Epithelial cell of esophagus (primary cell): Measurements from ENCODE around the gene HACE1.
A peak's percentile ranks its signal among the peaks of the same experiment; 100 is the strongest.

Experiments
- DNase-seq: peaks from one replicate; pipeline ENCODE4 v3.0.0; 2010; ENCODE audit warnings: low read depth
- H3K4me3 ChIP-seq: 2 replicates; pipeline ENCODE4 v1.5.1; 2011; ENCODE audit warnings: mild to moderate bottlenecking, low read length, control low read depth
- CTCF ChIP-seq: IDR thresholded peaks from 2 replicates; pipeline ENCODE4 v1.5.1; 2011; ENCODE audit warnings: low read depth, mild to moderate bottlenecking, low read length, control low read depth, inconsistent platforms; ENCODE audit not compliant: insufficient read depth; ENCODE audit errors: missing control alignments

The HACE1 gene

GRCh38 chr6:104688283-104688969, 171.3 kb downstream of the HACE1 start:
- no peak overlapping the region for H3K4me3 ChIP-seq
- no peak for DNase-seq
- TF ChIP-seq CTCF = no peak

- no peak for TF ChIP-seq CTCF
- no peak for DNase-seq
- H3K4me3 ChIP-seq = no peak overlapping the region
Observed at GRCh38 chr6:104686550-104687175, 173.1 kb downstream of the HACE1 start.

- no peak overlapping the region for H3K4me3 ChIP-seq
- DNase-seq = no peak
- no peak for TF ChIP-seq CTCF
Observed at GRCh38 chr6:104685871-104686549, 173.7 kb downstream of the HACE1 start.

GRCh38 chr6:104684911-104685415, 174.8 kb downstream of the HACE1 start:
- no peak overlapping the region for H3K4me3 ChIP-seq
- DNase-seq = no peak
- TF ChIP-seq CTCF = no peak

GRCh38 chr6:104683809-104684208, 175.9 kb downstream of the HACE1 start:
- TF ChIP-seq CTCF = no peak
- no peak for DNase-seq
- no peak overlapping the region for H3K4me3 ChIP-seq

GRCh38 chr6:104682722-104683643, 176.7 kb downstream of the HACE1 start:
- H3K4me3 ChIP-seq = no peak overlapping the region
- peak; percentile 80 for TF ChIP-seq CTCF
- peak; percentile 69 for DNase-seq
